ENCODE measurements around the gene MKLN1. TPM values are rescaled to one million over a fixed set of nuclear protein-coding genes. Genes with fewer than 3 reads are reported as not detected.
A peak's percentile ranks its signal among the peaks of the same experiment; 100 is the strongest.

The MKLN1 gene
- total and polyA plus RNA-seq, 2 experiments from 2014 or later: 33.8 to 59.3 TPM

- Histone ChIP-seq H3K9me2 (replicated peaks; ENCODE audit: insufficient read depth) (no peaks in the 10 kb centered on the region), H3K9me3 (ENCODE audit: low read depth) (no peaks in the 10 kb centered on the region), H3K4me1 (ENCODE audit: insufficient read depth) (peaks cover 10% of the 10 kb centered on the region), H4K20me1 (ENCODE audit: insufficient read depth, poor library complexity, severe bottlenecking) (no peaks in the 10 kb centered on the region), H3K4me2 (no peak overlapping the region), H3K27me3 (no peaks in the 10 kb centered on the region), H3K79me2 (no peaks in the 10 kb centered on the region), H2AFZ (no peak overlapping the region), H3K4me3 (no peak overlapping the region), H3K27ac (peak overlapping the region; percentile 43), H3K36me3 (replicated peaks; ENCODE audit: insufficient read depth, low read depth) (no peaks in the 10 kb centered on the region)
- DNase-seq (ENCODE audit: low spot score): no peak
- TF ChIP-seq EZH2phosphoT487 (IDR thresholded peaks at IDR 0.05; ENCODE audit: low read depth, severe bottlenecking, unreplicated experiment) (no peak), CTCF (IDR thresholded peaks at IDR 0.05; ENCODE audit: poor library complexity) (no peak), EZH2 (IDR thresholded peaks at IDR 0.05; ENCODE audit: borderline replicate concordance) (no peak)
- 81% methylated on average over 14 of the region's 14 CpGs for whole genome bisulfite sequencing (ENCODE audit: low lambda C conversion rate, missing lambda C conversion rate)
These were observed 174.4 kb downstream of the MKLN1 start for GRCh38 chr7:131501930-131502685.

- no peaks in the 10 kb centered on the region for H4K20me1 ChIP-seq (ENCODE audit: insufficient read depth, poor library complexity, severe bottlenecking)
- peak; percentile 76 for DNase-seq (ENCODE audit: low spot score)
- H3K79me2 ChIP-seq: no peaks in the 10 kb centered on the region
- 70% methylated on average over 9 of the region's 9 CpGs for WGBS (ENCODE audit: low lambda C conversion rate, missing lambda C conversion rate)
- H2AFZ ChIP-seq: no peak overlapping the region
- no peaks in the 10 kb centered on the region for H3K9me2 ChIP-seq (replicated peaks; ENCODE audit: insufficient read depth)
- no peak overlapping the region for H3K4me2 ChIP-seq
- H3K4me1 ChIP-seq (ENCODE audit: insufficient read depth): peaks cover 10% of the 10 kb centered on the region
- H3K36me3 ChIP-seq (replicated peaks; ENCODE audit: insufficient read depth, low read depth): no peaks in the 10 kb centered on the region
- no peaks in the 10 kb centered on the region for H3K9me3 ChIP-seq (ENCODE audit: low read depth)
- TF ChIP-seq EZH2phosphoT487 (IDR thresholded peaks at IDR 0.05; ENCODE audit: low read depth, severe bottlenecking, unreplicated experiment) (no peak), EZH2 (IDR thresholded peaks at IDR 0.05; ENCODE audit: borderline replicate concordance) (no peak), CTCF (IDR thresholded peaks at IDR 0.05; ENCODE audit: poor library complexity) (no peak)
- peak overlapping the region; percentile 60 for H3K27ac ChIP-seq
- no peak overlapping the region for H3K4me3 ChIP-seq
- no peaks in the 10 kb centered on the region for H3K27me3 ChIP-seq
These were observed 175.3 kb downstream of the MKLN1 start for GRCh38 chr7:131502810-131503508.

GRCh38 chr7:131503639-131504038, 176.0 kb downstream of the MKLN1 start:
- Histone ChIP-seq H3K27ac (peak overlapping the region; percentile 60), H3K36me3 (replicated peaks; ENCODE audit: insufficient read depth, low read depth) (no peaks in the 10 kb centered on the region)
- 77% methylated on average over 6 of the region's 6 CpGs for WGBS (ENCODE audit: low lambda C conversion rate, missing lambda C conversion rate)

More at GRCh38 chr7:131503639-131504038, 176.0 kb downstream of the MKLN1 start:
- Histone ChIP-seq H2AFZ (no peak overlapping the region), H3K79me2 (no peaks in the 10 kb centered on the region), H3K27me3 (no peaks in the 10 kb centered on the region), H4K20me1 (ENCODE audit: insufficient read depth, poor library complexity, severe bottlenecking) (no peaks in the 10 kb centered on the region), H3K4me3 (no peak overlapping the region), H3K9me2 (replicated peaks; ENCODE audit: insufficient read depth) (no peaks in the 10 kb centered on the region), H3K9me3 (ENCODE audit: low read depth) (no peaks in the 10 kb centered on the region), H3K4me1 (ENCODE audit: insufficient read depth) (peaks cover 10% of the 10 kb centered on the region), H3K4me2 (no peak overlapping the region)
- no peak for DNase-seq (ENCODE audit: low spot score)
- TF ChIP-seq EZH2phosphoT487 (IDR thresholded peaks at IDR 0.05; ENCODE audit: low read depth, severe bottlenecking, unreplicated experiment) (no peak), EZH2 (IDR thresholded peaks at IDR 0.05; ENCODE audit: borderline replicate concordance) (no peak), CTCF (IDR thresholded peaks at IDR 0.05; ENCODE audit: poor library complexity) (no peak)
